ENCODE measurements around the gene EBP. TPM values are rescaled to one million over a fixed set of nuclear protein-coding genes. Genes with fewer than 3 reads are reported as not detected.

Gene EBP
- total RNA-seq, 1 experiment from 2014 or later, result 141 TPM

DNA sequence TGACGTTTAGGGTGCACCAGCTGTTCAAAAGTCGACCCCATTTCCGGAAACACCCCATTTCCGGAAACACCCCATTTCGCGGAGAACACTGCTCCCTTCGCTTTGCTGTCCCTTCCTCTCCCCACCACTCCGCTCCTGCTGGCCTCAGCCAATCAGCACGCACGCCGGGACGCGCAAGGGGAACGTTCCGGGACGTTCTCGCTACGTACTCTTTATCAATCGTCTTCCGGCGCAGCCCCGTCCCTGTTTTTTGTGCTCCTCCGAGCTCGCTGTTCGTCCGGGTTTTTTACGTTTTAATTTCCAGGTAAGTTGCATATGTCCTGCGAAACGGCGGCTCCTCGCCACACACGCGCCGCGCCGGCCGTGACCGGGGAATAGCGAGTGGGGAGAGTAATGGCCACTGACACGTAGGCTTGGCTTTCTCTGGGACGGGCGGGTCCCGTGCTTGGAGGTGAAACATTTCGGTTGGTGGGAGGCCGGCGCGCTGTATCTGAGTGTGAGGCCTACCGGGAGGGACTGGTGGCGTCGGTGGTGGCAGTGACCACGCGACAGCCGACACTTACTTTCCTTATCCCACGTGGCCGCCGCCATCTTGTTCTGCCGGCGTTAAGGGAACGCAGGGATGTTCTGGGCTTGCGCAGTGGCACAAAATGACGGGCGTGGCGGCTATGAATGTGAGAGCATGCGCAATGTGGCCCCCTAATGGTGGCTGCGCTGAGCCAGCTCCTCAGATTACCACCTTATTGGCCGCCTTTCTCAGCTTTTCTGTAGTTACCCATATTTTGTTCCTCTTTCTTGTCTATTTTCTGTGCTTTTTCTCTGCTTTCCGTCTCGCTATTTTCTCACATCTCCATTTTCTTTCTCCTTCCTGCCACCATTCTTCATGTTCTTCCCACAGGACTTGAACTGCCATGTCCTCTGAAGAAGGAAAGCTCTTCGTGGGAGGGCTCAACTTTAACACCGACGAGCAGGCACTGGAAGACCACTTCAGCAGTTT, 53.0 kb downstream of the EBP start, which contains the start of gene RBM3:
Gene RBM3 (plus strand): TSS at position 215 of the 997 bp plus-strand sequence. CDS start 697 bp downstream, at position 912.
- ChIA-PET CTCF (no interaction called here), POLR2A (interaction anchor here (0.5 to 1.3 kb wide), 4 partner anchors 24 to 163 kb away, joined by 3 to 9 read pairs (median 3); partner anchors contain the start of gene TBC1D25)
- no peaks in the 10 kb centered on the region for H3K27me3 ChIP-seq (replicated peaks; ENCODE audit: control insufficient read depth, insufficient read depth, low read length)
- Mint-ChIP-seq H3K9me3 (ENCODE audit: unreplicated experiment) (no peaks in the 10 kb centered on the region), H3K4me1 (ENCODE audit: low read depth, unreplicated experiment) (peaks cover 2% of the 10 kb centered on the region), H3K27me3 (ENCODE audit: insufficient read depth, unreplicated experiment) (no peaks in the 10 kb centered on the region), H3K36me3 (ENCODE audit: insufficient read depth, unreplicated experiment) (peaks cover 59% of the 10 kb centered on the region), H3K4me3 (ENCODE audit: unreplicated experiment) (peak within 1 kb of the TSS; percentile 94), H3K27ac (ENCODE audit: unreplicated experiment) (peak within 1 kb of the TSS; percentile 99)
- BruUV-seq (replicated peaks), result TSS peak; percentile 65
- H3K4me3 ChIP-seq (ENCODE audit: low read depth, low read length), result peak within 1 kb of the TSS; percentile 80
- H3K4me1 ChIP-seq, result peaks cover 29% of the 10 kb centered on the region
- H3K9me3 ChIP-seq, result no peaks in the 10 kb centered on the region
- DNase-seq, result peak; percentile 91 to 93
- intact Hi-C loops (cut with micrococcal nuclease; ENCODE audit: unreplicated experiment), result loop anchor here (1.0 kb wide), 2 partner anchors 24 to 35 kb away; partner anchors contain the start of gene TBC1D25
- TF ChIP-seq, protein P1, sequence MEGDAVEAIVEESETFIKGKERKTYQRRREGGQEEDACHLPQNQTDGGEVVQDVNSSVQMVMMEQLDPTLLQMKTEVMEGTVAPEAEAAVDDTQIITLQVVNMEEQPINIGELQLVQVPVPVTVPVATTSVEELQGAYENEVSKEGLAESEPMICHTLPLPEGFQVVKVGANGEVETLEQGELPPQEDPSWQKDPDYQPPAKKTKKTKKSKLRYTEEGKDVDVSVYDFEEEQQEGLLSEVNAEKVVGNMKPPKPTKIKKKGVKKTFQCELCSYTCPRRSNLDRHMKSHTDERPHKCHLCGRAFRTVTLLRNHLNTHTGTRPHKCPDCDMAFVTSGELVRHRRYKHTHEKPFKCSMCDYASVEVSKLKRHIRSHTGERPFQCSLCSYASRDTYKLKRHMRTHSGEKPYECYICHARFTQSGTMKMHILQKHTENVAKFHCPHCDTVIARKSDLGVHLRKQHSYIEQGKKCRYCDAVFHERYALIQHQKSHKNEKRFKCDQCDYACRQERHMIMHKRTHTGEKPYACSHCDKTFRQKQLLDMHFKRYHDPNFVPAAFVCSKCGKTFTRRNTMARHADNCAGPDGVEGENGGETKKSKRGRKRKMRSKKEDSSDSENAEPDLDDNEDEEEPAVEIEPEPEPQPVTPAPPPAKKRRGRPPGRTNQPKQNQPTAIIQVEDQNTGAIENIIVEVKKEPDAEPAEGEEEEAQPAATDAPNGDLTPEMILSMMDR (IDR thresholded peaks at IDR 0.05; ENCODE audit: insufficient read depth in 1 of 2, low read depth in 1 of 2, low read length in 1 of 2, severe bottlenecking in 1 of 2, unreplicated experiment in 1 of 2), result peak in 1 of 2 experiments; percentile 25
- peaks cover 9% of the 10 kb centered on the region for H3K36me3 ChIP-seq (ENCODE audit: control insufficient read depth, insufficient read depth, low read length)

DNA sequence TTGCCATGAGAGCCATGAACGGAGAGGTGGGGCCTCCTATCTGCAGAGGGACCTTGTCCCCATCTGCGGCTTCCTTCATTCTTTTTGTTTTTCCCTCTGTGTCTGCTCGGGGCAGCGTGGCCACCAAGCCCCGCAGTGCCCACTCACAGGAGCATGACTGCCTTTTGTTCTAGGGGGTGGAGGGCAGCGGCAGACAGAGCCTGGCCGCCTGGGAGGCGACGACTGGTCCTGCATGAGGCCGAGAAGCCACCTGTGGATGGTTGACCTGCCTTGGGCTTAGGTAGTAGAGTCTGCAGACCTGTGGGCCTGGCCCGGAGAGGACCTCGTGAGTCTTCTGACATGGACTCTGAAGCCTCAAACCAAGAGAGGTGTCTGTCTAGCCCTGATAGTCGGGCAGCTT, 54.0 kb downstream of the EBP start:
- H3K36me3 Mint-ChIP-seq (ENCODE audit: insufficient read depth, unreplicated experiment), result peaks cover 63% of the 10 kb centered on the region
- ChIA-PET CTCF (interaction anchor here (0.5 kb wide), 1 partner anchor 120 kb away, joined by 3 read pairs; no protein-coding TSS in a partner anchor), POLR2A (no interaction called here)
- no peak for DNase-seq
- peak overlapping the region; percentile 80 for H3K4me3 ChIP-seq (ENCODE audit: low read depth, low read length)
- H3K4me1 Mint-ChIP-seq (ENCODE audit: low read depth, unreplicated experiment), result peaks cover 6% of the 10 kb centered on the region
- no peaks in the 10 kb centered on the region for H3K27me3 ChIP-seq (replicated peaks; ENCODE audit: control insufficient read depth, insufficient read depth, low read length)
- peak overlapping the region; percentile 94 for H3K4me3 Mint-ChIP-seq (ENCODE audit: unreplicated experiment)
- intact Hi-C loops (cut with micrococcal nuclease; ENCODE audit: unreplicated experiment), result no loop called here
- H3K27me3 Mint-ChIP-seq (ENCODE audit: insufficient read depth, unreplicated experiment), result no peaks in the 10 kb centered on the region
- BruUV-seq (replicated peaks), result no TSS peak
- H3K27ac Mint-ChIP-seq (ENCODE audit: unreplicated experiment), result peak overlapping the region; percentile 99
- peaks cover 9% of the 10 kb centered on the region for H3K36me3 ChIP-seq (ENCODE audit: control insufficient read depth, insufficient read depth, low read length)
- H3K9me3 Mint-ChIP-seq (ENCODE audit: unreplicated experiment), result no peaks in the 10 kb centered on the region
- peaks cover 40% of the 10 kb centered on the region for H3K4me1 ChIP-seq
- TF ChIP-seq, protein P1 (IDR thresholded peaks at IDR 0.05; ENCODE audit: insufficient read depth in 1 of 2, low read depth in 1 of 2, low read length in 1 of 2, severe bottlenecking in 1 of 2, unreplicated experiment in 1 of 2), result no peak
- H3K9me3 ChIP-seq, result no peaks in the 10 kb centered on the region

DNA sequence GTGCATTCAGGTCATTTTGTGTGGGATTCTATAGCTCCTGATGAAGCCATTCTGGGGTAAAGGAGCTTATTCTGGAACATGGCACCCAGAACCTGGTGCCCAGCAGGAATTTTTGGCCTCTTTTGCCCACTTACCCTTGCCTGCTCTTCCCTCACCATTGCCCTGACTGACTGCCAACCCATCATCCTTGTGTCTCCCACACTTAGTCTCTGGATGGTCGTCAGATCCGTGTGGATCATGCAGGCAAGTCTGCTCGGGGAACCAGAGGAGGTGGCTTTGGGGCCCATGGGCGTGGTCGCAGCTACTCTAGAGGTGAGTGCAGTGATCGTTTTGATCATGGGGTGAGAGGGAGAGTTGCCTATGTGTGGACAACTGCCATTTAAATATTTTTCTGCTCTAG, 54.5 kb downstream of the EBP start:
- H3K4me1 ChIP-seq, result peaks cover 42% of the 10 kb centered on the region
- intact Hi-C loops (cut with micrococcal nuclease; ENCODE audit: unreplicated experiment), result no loop called here
- peak overlapping the region; percentile 94 for H3K4me3 Mint-ChIP-seq (ENCODE audit: unreplicated experiment)
- no peak overlapping the region for H3K27ac Mint-ChIP-seq (ENCODE audit: unreplicated experiment)
- POLR2A ChIA-PET, result no interaction called here
- H3K27me3 Mint-ChIP-seq (ENCODE audit: insufficient read depth, unreplicated experiment), result no peaks in the 10 kb centered on the region
- H3K9me3 Mint-ChIP-seq (ENCODE audit: unreplicated experiment), result no peaks in the 10 kb centered on the region
- TF ChIP-seq, protein P1 (IDR thresholded peaks at IDR 0.05; ENCODE audit: insufficient read depth in 1 of 2, low read depth in 1 of 2, low read length in 1 of 2, severe bottlenecking in 1 of 2, unreplicated experiment in 1 of 2), result no peak
- H3K9me3 ChIP-seq, result no peaks in the 10 kb centered on the region
- DNase-seq, result no peak
- H3K4me1 Mint-ChIP-seq (ENCODE audit: low read depth, unreplicated experiment), result peaks cover 6% of the 10 kb centered on the region
- CTCF ChIA-PET, result interaction anchor here (0.5 kb wide), 1 partner anchor 119 kb away, joined by 3 read pairs; no protein-coding TSS in a partner anchor
- H3K36me3 Mint-ChIP-seq (ENCODE audit: insufficient read depth, unreplicated experiment), result peaks cover 63% of the 10 kb centered on the region
- no peaks in the 10 kb centered on the region for H3K27me3 ChIP-seq (replicated peaks; ENCODE audit: control insufficient read depth, insufficient read depth, low read length)
- H3K4me3 ChIP-seq (ENCODE audit: low read depth, low read length), result no peak overlapping the region; the same call in 1 of the 2 replicates
- BruUV-seq (replicated peaks), result no TSS peak
- H3K36me3 ChIP-seq (ENCODE audit: control insufficient read depth, insufficient read depth, low read length), result peaks cover 9% of the 10 kb centered on the region

Measured in Caco-2 (cell line).